Neuronal stem cell (in vitro differentiated cells): ENCODE data around the gene MTHFS.

Experiments
- DNase-seq: peaks from one replicate; pipeline ENCODE4 v3.0.0-alpha.2; 2013; ENCODE audit warnings: low spot score
- H2AFZ ChIP-seq: one replicate; pipeline ENCODE4 v1.6.1; 2013; ENCODE audit warnings: mild to moderate bottlenecking, low read length, inconsistent platforms
- H2AK5ac ChIP-seq: 2 replicates; pipeline ENCODE4 v1.6.1; 2013; ENCODE audit warnings: low read depth, mild to moderate bottlenecking, inconsistent platforms, low read length, moderate library complexity, mixed read lengths
- H2BK120ac ChIP-seq: 2 replicates; pipeline ENCODE4 v1.6.1; 2013; ENCODE audit warnings: low read depth, mild to moderate bottlenecking, inconsistent platforms, low read length, moderate library complexity, mixed read lengths
- H2BK12ac ChIP-seq: one replicate; pipeline ENCODE4 v1.6.1; 2013; ENCODE audit warnings: low read length, inconsistent platforms
- H2BK15ac ChIP-seq: 2 replicates; pipeline ENCODE4 v1.6.1; 2013; ENCODE audit warnings: mild to moderate bottlenecking, low read length, inconsistent platforms, mixed read lengths
- H2BK5ac ChIP-seq: one replicate; pipeline ENCODE4 v1.6.1; 2013; ENCODE audit warnings: inconsistent platforms, mild to moderate bottlenecking, low read length, moderate library complexity
- H3K14ac ChIP-seq: one replicate; pipeline ENCODE4 v1.6.1; 2013; ENCODE audit warnings: low read length, inconsistent platforms
- H3K18ac ChIP-seq: 2 replicates; pipeline ENCODE4 v1.6.1; 2013; ENCODE audit warnings: low read length, inconsistent platforms
- H3K23ac ChIP-seq: 2 replicates; pipeline ENCODE4 v1.6.1; 2013; ENCODE audit warnings: low read depth, mild to moderate bottlenecking, mixed read lengths, low read length, inconsistent platforms; ENCODE audit not compliant: poor library complexity
- H3K27ac ChIP-seq: replicated peaks from 3 replicates; pipeline ENCODE4 v1.5.1; 2013; ENCODE audit warnings: low read length, inconsistent platforms
- H3K27me3 ChIP-seq, 3 experiments: 2 replicates each; pipeline ENCODE4 v1.6.1; 2013; ENCODE audit warnings: low read length in 3 of 3, mild to moderate bottlenecking in 2 of 3, inconsistent platforms in 1 of 3, low read depth in 1 of 3, mixed read lengths in 1 of 3, moderate library complexity in 1 of 3; ENCODE audit not compliant: control insufficient read depth in 3 of 3, insufficient read depth in 3 of 3
- H3K36me3 ChIP-seq, 2 donors: replicated peaks in 1 of 2; 2 replicates each; pipeline ENCODE4 v1.6.1; 2013; ENCODE audit warnings: low read length in 2 of 2; ENCODE audit not compliant: control insufficient read depth in 2 of 2, insufficient read depth in 2 of 2
- H3K4ac ChIP-seq: 2 replicates; pipeline ENCODE4 v1.6.1; 2013; ENCODE audit warnings: inconsistent platforms, mild to moderate bottlenecking, low read length, moderate library complexity
- H3K4me1 ChIP-seq, 2 donors: 1 replicate in 1 of 2; 2 replicates in 1 of 2; pipeline ENCODE4 v1.6.1; 2013; ENCODE audit warnings: low read length in 2 of 2, low read depth in 1 of 2; ENCODE audit not compliant: control insufficient read depth in 2 of 2, insufficient read depth in 1 of 2
- H3K4me2 ChIP-seq: one replicate; pipeline ENCODE4 v1.6.1; 2013; ENCODE audit warnings: mild to moderate bottlenecking, low read length, inconsistent platforms; ENCODE audit not compliant: insufficient read depth, poor library complexity, severe bottlenecking
- H3K4me3 ChIP-seq, 2 donors: 2 replicates each; pipeline ENCODE4 v1.5.1; 2013; ENCODE audit warnings: low read length in 2 of 2, mild to moderate bottlenecking in 2 of 2, inconsistent platforms in 1 of 2, moderate library complexity in 1 of 2
- H3K79me1 ChIP-seq: one replicate; pipeline ENCODE4 v1.6.1; 2013; ENCODE audit warnings: low read depth, mild to moderate bottlenecking, inconsistent platforms, low read length, moderate library complexity
- H3K9ac ChIP-seq: one replicate; pipeline ENCODE4 v1.6.1; 2013; ENCODE audit warnings: mild to moderate bottlenecking, low read depth, low read length, inconsistent platforms; ENCODE audit not compliant: poor library complexity
- H3K9me3 ChIP-seq, 2 donors: replicated peaks in 1 of 2; 2 replicates each; pipeline versions ENCODE3 to v1.6.1; 2013; ENCODE audit warnings: low read length in 2 of 2, mild to moderate bottlenecking in 2 of 2, inconsistent platforms in 1 of 2, low read depth in 1 of 2, mixed read lengths in 1 of 2, moderate library complexity in 1 of 2; ENCODE audit not compliant: control insufficient read depth in 2 of 2, insufficient read depth in 1 of 2
- H4K8ac ChIP-seq: one replicate; pipeline ENCODE4 v1.6.1; 2013; ENCODE audit warnings: low read depth, mild to moderate bottlenecking, inconsistent platforms, low read length, moderate library complexity
- H4K91ac ChIP-seq: one replicate; pipeline ENCODE4 v1.6.1; 2013; ENCODE audit warnings: low read length, low read depth, mild to moderate bottlenecking, inconsistent platforms; ENCODE audit not compliant: poor library complexity
- WGBS, 2 donors: extraction: QIAGEN DNeasy Blood & Tissue Kit; methylation state at CpG; one replicate each; pipeline ENCODE4 v1.1.7; 2013; ENCODE audit warnings: missing lambda C conversion rate in 2 of 2, mixed read lengths in 1 of 2; ENCODE audit not compliant: insufficient read length in 2 of 2, insufficient replicate concordance in 1 of 2; ENCODE audit errors: extremely low coverage in 2 of 2; 5-methylcytosine and 5-hydroxymethylcytosine counted together

MTHFS gene

GRCh38 chr15:79815468-79815867 is 81.3 kb downstream of the MTHFS start:
- H3K4me2 ChIP-seq = no peak overlapping the region
- H2BK12ac ChIP-seq = no peak overlapping the region
- peak overlapping the region; percentile 22 for H3K23ac ChIP-seq
- H3K9ac ChIP-seq = no peak overlapping the region
- peaks cover 0 to 3% (median 0%) of the 10 kb centered on the region in 3 experiments for H3K27me3 ChIP-seq
- no CpG with 5 or more reads among the region's 5 CpGs for WGBS, 2 donors
- H4K91ac ChIP-seq = no peak overlapping the region
- H2BK5ac ChIP-seq = no peak overlapping the region
- H4K8ac ChIP-seq = no peak overlapping the region
- no peak overlapping the region for H3K4ac ChIP-seq
- no peaks in the 10 kb centered on the region for H3K79me1 ChIP-seq
- no peak overlapping the region for H3K27ac ChIP-seq
- no peak overlapping the region for H3K18ac ChIP-seq
- no peak overlapping the region for H3K4me3 ChIP-seq
- peak overlapping the region; percentile 9 for H3K14ac ChIP-seq
- no peak for DNase-seq
- no peak overlapping the region for H2AFZ ChIP-seq
- H3K4me1 ChIP-seq = peaks cover 0 to 3% of the 10 kb centered on the region in 2 donors
- H3K9me3 ChIP-seq = peaks cover 0 to 13% of the 10 kb centered on the region in 2 donors
- no peak overlapping the region for H2BK15ac ChIP-seq
- no peaks in the 10 kb centered on the region for H3K36me3 ChIP-seq
- no peak overlapping the region for H2BK120ac ChIP-seq
- H2AK5ac ChIP-seq = no peak overlapping the region

DNA sequence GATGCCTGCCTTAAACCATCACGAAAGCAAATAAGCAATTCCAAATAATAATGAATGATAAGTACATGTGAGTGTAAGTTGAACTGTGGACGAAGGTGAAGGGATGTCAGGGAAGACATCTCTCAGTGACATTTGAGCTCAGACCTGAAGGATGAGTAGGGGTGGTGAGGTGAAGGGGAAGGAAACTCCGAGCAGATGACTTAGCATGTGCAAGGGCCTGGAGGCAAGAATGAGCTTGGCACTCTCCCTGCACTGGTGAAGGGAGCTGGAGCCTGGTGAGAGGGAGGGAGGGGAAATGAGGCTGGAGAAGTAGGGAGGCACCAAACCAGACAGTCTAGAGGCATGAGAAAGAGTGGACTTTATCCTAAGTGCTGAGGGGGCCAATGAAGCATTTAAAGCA is 84.3 kb downstream of the MTHFS start:
- Histone ChIP-seq H3K23ac (no peak overlapping the region), H3K9me3 (no peaks in the 10 kb centered on the region), H2BK5ac (no peak overlapping the region), H3K9ac (no peak overlapping the region), H3K4me3 (no peak overlapping the region), H3K4ac (no peak overlapping the region), H2AK5ac (no peak overlapping the region), H3K4me1 (peaks cover 0 to 3% of the 10 kb centered on the region in 2 donors), H2AFZ (no peak overlapping the region), H3K14ac (no peak overlapping the region), H4K91ac (no peak overlapping the region), H4K8ac (no peak overlapping the region), H3K4me2 (no peak overlapping the region), H2BK15ac (no peak overlapping the region), H3K27ac (no peak overlapping the region), H3K27me3 (peaks cover 0 to 3% (median 0%) of the 10 kb centered on the region in 3 experiments), H3K79me1 (no peaks in the 10 kb centered on the region), H3K36me3 (no peaks in the 10 kb centered on the region), H3K18ac (no peak overlapping the region), H2BK120ac (no peak overlapping the region), H2BK12ac (no peak overlapping the region)
- no peak for DNase-seq
- no CpG with 5 or more reads among the region's 3 CpGs for WGBS, 2 donors

GRCh38 chr15:79811406-79812405 is 85.1 kb downstream of the MTHFS start:
- H2AFZ ChIP-seq = no peak overlapping the region
- WGBS, 2 donors = no CpG with 5 or more reads among the region's 15 CpGs
- DNase-seq = no peak

GRCh38 chr15:79804838-79805237 is 92.0 kb downstream of the MTHFS start:
- Histone ChIP-seq H3K14ac (no peak overlapping the region), H3K23ac (no peak overlapping the region), H3K4me1 (no peaks in the 10 kb centered on the region), H3K36me3 (no peaks in the 10 kb centered on the region), H3K9me3 (no peaks in the 10 kb centered on the region), H2BK12ac (no peak overlapping the region), H3K4me3 (no peak overlapping the region), H2AK5ac (no peak overlapping the region), H3K9ac (no peak overlapping the region), H2BK120ac (no peak overlapping the region), H3K4me2 (no peak overlapping the region), H4K8ac (no peak overlapping the region), H2BK15ac (no peak overlapping the region), H3K18ac (no peak overlapping the region), H3K4ac (no peak overlapping the region), H4K91ac (no peak overlapping the region), H3K27me3 (no peaks in the 10 kb centered on the region), H2BK5ac (no peak overlapping the region), H2AFZ (no peak overlapping the region), H3K27ac (no peak overlapping the region), H3K79me1 (no peaks in the 10 kb centered on the region)
- no CpG with 5 or more reads among the region's 2 CpGs for WGBS, 2 donors
- DNase-seq = no peak

More at GRCh38 chr15:79811406-79812405, 85.1 kb downstream of the MTHFS start:
- H2BK5ac ChIP-seq = no peak overlapping the region
- H3K9ac ChIP-seq = no peak overlapping the region
- H3K27me3 ChIP-seq = peaks cover 0 to 3% (median 0%) of the 10 kb centered on the region in 3 experiments
- H3K4me3 ChIP-seq = no peak overlapping the region
- H3K18ac ChIP-seq = no peak overlapping the region
- H2BK120ac ChIP-seq = no peak overlapping the region
- no peak overlapping the region for H2AK5ac ChIP-seq
- no peaks in the 10 kb centered on the region for H3K4me1 ChIP-seq
- H3K9me3 ChIP-seq = no peaks in the 10 kb centered on the region
- H2BK15ac ChIP-seq = no peak overlapping the region
- no peak overlapping the region for H3K27ac ChIP-seq
- no peak overlapping the region for H3K14ac ChIP-seq
- H2BK12ac ChIP-seq = no peak overlapping the region
- no peak overlapping the region for H4K8ac ChIP-seq
- H4K91ac ChIP-seq = no peak overlapping the region
- H3K4ac ChIP-seq = no peak overlapping the region
- no peak overlapping the region for H3K23ac ChIP-seq
- no peaks in the 10 kb centered on the region for H3K79me1 ChIP-seq
- no peaks in the 10 kb centered on the region for H3K36me3 ChIP-seq
- no peak overlapping the region for H3K4me2 ChIP-seq
